DMS53 (cell line): ENCODE results near the gene AQP9.

Experiments used
- DNase-seq: peaks from one replicate; lab custom pipeline; 2025; lab: John Stamatoyannopoulos, UW

Gene AQP9

DNA sequence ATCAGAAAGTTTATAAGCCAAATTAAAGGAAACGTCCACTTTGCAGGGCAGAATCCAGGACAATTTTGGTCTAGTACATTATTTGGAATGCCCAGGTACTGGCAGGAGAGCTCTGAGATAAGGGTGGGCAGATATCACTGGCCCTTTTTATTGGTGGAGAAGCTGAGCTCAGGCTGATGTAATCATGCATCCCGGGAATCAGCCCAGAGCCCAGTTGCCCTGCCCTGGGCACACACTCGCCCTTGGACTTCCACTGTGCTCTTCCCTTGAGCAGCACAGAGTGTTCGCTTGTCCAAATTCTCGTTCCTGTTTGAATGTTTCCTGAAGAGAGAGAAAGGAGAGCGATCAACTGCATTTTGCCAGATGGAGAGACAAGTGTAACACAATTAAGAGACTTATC is 3.7 kb downstream of the AQP9 start:
- no peak for DNase-seq

DNA sequence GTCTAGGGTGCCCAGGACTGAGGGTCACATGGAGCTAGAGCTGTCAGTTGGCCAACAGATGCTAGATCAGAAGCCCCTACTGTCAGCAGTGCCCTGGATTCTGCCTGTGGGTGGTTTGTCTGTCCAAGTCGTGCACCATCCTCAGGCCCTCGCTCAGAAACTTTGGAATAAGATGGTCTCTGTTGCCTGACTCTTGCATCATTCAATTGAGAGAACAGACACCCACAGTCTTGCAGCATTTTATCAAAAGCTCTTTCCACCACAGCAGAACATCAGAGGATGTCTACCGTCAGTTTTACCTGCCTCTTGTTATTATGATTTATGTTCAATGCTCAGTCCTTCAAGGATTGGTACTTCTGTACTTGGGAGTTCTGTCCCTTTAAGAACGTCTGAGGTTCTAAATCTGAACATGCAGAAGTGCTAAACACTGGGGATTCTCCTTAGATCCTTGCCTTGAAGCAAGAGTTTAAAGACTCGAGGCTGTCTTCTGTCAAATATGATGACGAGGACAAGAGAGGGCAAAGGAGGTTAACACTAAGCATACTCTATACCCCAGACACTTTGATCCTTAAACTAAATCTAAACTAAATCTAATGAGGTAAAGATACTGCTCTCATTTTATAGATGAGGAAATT is 4.8 kb downstream of the AQP9 start:
- no peak for DNase-seq

DNA sequence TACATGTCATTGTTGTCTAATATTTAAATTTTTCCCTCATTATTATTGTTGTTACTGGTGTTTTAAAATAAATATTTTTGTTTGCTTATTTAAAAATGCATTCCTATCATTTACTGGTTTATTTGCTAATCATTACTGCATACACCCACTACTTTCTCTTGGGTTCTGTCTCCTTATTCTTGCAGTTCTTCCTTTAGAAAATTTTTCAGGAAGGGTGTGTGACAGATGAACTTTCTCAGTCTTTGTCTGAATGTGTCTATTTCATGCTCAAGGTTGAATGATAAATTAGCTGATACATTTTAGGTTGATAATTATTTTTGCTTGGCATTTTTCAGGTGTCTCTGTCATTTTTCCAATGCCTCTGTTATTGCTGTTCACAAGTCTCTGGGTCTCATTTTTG is 7.4 kb downstream of the AQP9 start:
- DNase-seq, result no peak

DNA sequence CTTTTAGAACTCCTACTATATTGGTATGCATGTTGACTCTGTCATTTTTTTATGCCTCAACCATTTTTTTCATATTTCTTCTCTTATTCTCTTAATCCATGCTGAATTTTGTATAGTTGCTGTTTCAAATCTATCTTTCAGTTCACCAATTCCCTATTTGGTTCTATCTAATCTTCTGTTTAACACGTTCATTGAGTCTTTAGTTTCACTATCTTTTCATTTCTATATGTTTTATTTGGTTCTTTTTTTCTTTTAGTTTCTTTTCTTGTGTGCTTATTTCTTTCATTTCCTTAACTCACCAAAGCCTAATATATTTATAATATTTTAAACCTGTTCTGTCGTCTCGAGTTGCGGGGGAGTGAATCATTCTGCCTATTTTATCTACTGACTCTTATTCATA is 8.0 kb downstream of the AQP9 start:
- no peak for DNase-seq

DNA sequence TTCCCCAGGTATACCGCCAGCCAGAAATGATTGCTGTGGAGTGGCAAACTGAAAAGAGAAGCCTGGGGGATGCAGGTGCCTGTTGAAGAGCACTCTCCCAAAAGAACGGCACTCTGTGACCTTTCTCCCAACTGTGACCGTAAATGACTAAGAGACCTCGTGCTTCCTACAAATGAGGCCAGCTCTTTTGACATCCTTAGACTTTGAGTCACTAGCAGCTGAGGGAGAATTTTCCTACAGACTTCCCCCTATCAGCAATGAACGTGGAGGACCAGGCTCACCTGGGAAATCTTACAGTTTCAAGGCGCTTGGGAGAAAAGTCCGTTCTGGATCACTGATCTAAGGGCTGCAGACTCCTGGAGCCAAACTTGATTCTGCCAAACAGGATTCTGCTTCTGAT is 8.6 kb downstream of the AQP9 start:
- DNase-seq, result peak; percentile 4

DNA sequence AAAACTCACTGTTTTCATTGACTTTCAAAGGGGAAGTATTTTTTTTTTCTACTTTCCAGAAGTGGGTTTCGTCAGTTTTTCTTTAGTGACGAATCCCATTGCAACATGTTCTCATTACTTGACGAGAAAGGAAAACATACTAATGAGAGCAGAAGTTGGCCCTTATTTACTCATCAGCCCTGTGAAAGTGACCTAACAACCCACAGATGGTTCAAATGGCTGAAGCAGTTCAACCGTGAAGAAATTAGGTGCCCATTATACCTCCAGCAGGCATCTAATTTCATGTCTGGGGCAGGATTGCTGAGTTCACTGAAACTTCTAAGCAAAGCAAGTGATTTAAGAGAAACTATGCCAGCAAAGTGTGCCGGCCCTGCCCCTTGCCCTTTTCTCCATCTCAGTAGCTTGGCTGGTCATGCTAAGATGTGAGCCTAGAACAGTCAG is 9.0 kb downstream of the AQP9 start:
- DNase-seq, result no peak

DNA sequence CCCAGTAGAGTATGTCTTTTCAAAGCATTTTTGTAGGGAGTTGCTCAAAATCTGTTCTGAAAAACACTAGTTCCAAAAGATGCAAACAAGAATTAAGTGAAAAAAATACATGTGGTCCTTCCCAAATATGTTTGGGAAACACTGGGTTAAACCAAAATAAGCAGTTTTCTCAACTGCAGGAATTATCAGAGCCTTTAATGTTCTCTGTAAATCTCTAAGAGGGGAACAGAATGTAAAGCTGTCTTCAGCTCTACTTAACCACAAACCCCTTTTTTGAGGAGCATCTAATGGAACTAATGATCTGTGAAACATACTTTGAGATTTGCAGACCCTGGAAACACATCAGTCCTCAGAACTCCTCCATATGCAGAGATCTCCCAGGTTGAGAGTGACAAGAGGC is 9.9 kb downstream of the AQP9 start:
- no peak for DNase-seq

DNA sequence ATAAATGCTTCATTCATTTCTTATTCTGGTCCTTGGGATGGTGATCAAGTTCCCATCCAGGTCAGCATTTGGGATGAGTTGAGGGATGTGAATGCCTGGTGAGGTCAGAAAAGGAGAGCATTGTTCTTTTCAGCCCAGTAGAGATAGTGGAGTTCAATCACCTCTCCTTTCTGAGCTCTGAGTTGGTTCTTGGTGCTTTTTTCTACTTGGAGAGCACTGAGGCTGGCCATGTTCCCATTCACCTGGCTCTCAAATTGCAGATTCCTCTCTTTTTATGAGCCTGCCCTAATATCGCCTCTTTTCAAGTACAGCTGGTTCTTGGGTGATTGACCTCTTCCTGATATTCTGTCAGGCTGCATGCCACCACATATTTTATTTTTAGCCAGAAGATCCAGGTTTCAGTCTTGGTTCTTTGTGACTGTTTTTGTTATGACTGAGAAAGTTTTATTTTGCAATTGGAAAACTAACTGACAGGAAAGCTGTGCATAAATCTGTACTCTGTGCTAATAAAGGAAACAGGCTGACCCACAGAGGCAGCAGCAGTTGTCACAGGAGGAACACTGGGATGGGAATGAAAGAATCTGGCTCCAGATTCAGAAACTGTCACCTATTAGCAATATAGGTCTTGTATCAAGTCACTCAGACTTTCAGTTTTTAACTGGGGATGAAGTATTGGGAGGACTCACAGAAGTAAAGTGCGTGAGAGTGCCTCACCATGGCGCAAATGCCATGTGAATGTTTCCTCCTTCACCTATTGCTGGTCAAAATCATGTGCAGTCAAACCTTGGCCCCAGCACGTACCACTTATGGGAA is 10.7 kb downstream of the AQP9 start:
- no peak for DNase-seq

DNA sequence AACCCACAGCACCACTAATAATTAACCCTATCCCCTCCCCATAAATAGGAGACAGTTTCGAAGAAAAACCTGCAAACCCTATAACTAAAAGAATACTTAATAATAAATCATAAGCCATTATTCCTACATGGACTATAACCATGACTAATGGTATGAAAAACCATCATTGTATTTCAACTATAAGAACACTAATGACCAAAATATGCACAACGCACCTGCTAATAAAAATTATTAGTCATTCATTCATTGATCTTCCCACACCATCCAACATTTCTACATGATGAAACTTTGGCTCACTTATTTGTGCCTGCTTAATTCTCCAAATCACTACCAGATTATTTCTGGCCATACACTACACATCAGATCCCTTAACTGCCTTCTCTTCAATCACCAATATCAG is 16.6 kb downstream of the AQP9 start:
- DNase-seq, result no peak

DNA sequence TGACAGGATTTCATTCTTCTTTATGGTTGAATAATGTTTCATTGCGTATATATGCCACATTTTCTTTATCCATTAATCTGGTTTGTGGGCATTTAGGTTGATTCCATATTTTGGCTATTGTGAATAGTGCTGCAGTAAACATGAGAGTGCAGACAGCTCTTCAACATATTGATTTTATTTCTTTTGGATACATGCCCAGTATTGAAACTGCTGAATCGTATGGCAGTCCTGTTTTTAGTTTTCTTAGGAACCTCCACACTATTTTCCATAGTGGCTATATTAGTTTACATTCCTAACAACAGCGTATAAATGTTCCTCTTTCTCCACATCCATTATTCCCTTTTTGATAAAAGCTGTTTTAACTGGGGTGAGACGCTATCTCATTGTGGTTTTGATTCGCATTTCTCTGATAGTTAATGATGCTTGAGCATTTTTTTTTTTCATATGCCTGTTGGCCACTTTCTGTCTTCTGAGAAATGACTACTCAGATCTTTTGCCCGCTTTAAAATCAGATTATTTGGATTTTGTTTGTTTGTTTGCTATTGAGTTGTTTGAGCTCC is 21.7 kb downstream of the AQP9 start:
- no peak for DNase-seq

DNA sequence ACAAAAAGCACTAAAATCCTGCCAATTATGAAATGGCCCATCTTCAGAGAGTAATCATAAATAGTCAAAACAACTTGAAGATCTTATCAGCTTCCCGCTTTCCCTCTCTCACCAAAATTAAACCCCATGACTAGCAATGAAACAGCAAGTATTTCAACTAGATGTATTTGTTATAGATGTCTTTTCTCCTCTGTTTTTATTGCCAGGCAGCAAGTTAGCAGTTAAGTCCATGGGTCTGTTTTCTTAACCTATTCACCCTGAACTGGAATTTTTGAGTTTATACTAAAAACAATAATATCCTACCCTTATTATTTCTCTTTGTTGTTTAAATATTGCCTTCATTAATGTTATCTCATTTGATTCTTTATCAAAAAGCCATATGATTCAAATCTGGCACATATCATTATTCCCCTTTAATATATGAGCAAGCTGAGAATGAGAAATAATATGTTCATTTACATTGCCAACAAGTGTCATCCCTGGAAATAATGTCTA is 23.3 kb downstream of the AQP9 start:
- no peak for DNase-seq

DNA sequence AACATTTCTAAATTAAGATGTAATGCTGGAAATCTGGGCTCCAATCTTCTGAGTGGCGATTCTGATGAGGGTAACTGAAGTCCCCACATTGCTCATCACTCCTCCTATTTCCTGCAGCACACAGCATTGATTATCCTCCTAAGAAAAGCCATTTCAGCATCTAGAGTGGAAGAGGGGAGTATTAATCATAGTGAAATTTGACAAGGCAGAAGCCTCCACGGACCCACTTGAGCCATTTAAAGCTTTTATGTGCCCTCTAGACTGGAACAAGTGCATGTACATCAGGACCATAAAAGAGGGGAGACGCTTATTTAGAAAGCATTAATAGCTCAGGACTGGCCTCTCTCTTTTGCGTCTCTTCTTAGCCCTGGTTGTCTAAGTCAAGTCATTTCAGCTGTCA is 25.8 kb downstream of the AQP9 start:
- DNase-seq, result no peak

DNA sequence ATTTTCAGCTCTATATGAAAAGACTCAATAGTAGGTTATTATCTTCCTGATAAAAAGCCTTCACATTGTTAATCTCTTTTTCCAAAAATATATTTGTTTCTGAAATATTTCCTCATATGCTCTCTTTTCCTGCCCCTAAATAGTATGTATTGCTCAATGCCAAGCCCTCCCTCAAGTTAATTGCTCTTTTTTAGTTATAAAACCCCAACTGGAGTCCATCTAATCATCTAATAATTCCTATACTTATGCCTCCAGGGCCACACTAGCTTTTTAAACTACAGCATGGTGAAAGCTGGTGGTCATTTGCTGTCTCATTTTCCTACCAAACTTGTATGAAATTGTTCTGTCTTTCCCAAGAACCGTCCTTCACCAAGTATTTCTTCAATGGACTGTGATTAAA is 26.7 kb downstream of the AQP9 start:
- no peak for DNase-seq

DNA sequence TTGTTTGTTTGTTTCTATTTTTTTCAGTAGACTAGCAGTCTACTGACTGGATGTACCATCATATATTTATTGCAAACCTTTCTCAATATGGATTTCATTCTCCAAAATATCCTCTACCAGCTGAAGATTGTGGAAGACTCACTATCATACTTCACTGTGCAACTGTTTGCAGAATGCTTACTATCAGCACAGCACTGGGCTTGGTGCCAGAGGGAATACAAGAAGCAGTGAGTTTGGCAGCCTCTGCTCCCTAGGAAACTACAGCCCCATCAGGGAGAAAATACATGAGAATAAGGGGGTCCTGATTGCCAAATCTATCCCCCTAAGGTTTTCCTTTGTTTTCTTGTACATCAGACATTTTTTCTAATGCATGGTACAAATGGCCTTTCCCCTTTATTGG is 27.5 kb downstream of the AQP9 start:
- peak; percentile 14 for DNase-seq

DNA sequence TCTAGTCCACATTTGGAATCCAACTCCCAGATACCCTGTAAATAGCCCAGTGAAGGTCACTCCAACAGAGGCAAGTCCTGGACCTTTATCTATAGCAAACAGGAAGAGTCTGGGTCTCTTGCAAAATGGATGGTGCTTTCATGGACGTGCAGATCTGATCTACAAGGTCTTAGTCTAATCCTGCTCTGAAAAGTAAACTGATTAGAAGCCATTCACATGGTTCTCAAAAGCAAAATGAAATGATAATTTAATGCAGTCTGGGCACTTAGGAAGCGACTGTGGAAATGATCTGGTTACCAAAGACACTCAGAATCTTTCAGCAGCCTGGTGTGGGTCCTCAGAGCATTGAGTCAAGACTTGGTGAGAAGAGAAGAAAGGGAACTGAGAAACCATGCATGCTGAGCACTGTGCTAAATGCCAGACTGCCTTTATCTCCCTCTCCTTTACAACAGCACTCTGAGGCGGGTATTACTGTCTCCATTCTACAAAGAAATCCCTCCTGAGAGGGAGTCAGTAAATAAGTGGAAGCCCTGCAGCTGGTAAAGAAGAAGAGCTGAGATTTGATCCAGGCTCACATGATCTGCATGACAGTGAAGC is 29.0 kb downstream of the AQP9 start:
- DNase-seq, result no peak

DNA sequence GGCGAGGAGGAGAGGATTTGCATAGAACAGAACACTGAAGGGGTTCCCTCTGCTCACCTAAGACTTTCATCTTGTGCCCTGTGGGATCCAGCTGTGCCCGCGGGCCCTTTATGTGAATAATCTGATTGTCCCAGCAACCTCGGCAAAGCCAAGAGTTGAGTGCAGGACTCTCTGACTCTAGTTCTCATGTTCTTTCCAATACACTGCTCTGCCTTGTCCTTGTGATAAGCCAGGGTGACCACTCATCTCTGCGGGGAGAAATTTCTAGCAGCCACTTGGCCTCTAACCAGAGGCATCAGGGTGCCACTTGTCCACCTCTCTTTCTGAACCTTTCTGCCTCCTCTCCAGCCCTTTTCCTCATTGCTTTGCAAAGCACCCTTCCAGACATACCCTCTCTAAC is 31.8 kb downstream of the AQP9 start:
- DNase-seq, result no peak

DNA sequence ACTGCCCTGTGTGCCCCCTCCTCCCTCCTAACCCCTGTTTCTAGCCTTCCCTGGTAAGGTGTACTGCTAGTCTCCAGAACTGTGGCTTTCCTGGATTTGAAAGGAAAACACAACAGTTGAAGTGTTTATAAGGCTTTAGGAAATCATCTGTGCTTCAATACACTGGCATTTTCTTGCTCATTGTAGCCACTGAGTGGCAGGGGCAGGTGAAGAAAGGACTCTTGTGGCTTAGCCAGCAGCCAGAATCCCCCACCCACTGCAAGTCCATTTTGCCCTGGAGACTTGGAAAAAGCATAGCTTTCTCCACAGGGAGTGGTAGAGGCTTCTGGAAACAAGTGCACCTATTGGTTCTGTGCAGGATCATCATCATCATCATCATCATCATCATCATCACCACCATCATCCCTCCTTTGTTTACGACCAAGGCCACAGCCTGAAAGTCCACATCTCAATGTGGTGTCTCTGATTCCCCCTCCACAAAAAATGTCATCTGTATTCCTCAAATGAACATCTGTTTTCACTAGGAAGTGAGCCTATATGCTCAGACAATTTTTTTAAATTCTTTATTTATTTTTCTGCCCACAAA is 33.4 kb downstream of the AQP9 start:
- DNase-seq, result no peak

DNA sequence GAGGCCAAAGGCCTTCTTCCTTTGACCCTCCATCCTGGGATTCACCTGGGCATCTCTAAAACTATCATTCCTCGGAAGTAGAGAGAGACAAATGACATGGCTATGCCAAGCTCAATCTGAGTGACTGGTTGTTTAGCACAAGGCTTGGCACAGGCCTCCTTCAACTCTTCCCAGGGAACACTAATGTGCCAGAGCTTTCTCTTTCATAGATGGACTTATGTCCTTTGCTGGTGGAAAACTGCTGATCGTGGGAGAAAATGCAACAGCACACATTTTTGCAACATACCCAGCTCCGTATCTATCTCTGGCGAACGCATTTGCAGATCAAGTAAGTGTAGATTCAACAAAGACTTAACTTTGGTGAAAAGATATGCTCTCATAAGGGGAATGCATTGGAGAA is 36.5 kb downstream of the AQP9 start:
- DNase-seq, result no peak

DNA sequence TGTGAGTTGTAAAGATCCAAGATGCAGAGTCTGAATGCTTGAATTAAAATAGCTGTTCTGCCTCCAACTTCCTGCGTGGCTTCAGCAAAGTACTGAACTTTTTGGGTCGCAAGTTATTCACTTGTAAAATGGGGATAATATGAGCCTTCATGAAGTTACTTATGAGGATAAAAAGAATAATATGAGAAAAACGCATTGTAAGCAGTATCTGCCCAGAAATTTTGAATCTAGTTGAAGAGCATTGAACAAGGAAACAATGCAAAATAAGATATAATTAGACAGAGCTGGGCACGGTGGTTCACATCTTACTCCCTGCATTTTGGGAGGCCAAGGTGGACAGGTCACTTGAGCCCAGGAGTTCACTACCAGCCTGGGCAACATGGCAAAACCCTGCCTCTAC is 37.8 kb downstream of the AQP9 start:
- DNase-seq, result no peak

DNA sequence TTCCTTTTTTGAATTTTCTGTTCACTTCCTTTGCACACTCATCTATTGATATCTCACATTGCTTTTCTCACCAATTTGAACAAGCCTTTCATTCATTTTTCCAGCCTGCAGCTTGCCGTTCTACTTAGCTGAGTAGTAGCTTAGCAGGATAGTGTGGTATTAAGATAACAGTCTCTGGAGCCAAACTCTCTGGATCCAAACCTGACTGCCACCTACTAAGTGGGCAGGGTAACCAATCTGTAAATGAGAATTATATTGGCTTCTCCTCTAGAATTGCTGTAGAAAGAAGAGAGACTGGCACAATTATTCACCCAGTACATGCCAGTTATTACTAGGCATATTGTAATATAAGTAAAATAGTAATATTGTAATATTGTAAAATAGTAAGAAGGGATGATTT is 40.5 kb downstream of the AQP9 start:
- DNase-seq, result no peak

DNA sequence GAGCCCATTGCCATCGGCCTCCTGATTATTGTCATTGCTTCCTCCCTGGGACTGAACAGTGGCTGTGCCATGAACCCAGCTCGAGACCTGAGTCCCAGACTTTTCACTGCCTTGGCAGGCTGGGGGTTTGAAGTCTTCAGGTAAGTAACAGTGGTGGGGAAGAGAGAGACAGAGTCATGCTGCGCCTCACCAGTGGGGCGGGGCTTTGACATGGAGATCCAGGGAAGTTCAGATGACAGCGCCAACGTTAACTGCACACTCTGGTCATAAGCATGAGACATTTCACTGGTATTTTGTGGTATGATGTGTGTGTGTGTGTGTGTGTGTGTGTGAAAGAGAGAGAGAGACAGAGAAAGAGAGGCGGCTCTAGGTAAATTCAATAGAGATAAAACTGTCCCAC is 41.0 kb downstream of the AQP9 start:
- DNase-seq, result no peak

DNA sequence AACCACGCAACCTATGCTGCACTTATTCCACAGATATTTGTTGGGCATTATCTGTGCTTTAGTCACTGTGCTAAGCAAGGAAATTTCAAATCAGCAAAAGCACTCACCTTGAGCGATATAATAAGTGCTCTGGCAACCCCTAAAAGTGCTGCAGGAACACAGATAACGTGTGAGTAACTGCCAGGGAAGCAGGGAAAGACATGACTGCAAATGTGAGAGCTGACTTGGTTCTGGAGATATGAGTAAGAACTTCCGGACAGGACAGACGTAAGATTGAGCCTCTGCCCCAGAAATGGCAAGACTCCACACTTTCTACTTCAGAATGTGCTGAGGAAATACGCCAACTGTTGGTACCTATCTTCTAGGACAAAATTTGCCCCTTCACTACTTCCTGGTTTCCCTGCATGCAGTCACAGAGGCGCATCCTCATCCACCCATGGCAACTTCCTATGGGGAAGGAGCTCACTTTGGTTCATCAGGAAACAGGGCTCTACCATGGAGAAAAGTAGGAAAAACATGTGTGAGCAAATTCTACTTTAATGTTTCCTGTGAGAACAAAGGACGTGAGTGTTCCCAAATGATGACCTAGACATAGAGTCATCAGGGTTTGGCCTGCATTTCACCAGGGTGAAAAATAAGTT is 41.7 kb downstream of the AQP9 start:
- DNase-seq, result no peak
